Motor neuron (in vitro differentiated cells): Measurements from ENCODE around the gene ACSM3. TPM values are rescaled to one million over a fixed set of nuclear protein-coding genes. Genes with fewer than 3 reads are reported as not detected.

Source experiments
- ATAC-seq, 8 experiments: fragments of 200-7000 bp; cut with Tn5 transposase; replicated peaks in 6 of 8; 2 replicates each; pipeline ENCODE4 v1.8.0; 2021; ENCODE audit warnings: mild to moderate bottlenecking in 8 of 8, moderate library complexity in 8 of 8
- H3K27ac ChIP-seq, 2 donors: fragments of 250-450 bp; sonication (Bioruptor Pico); 2 replicates each; pipeline ENCODE4 v1.9.0; 2021; ENCODE audit warnings: antibody characterized with exemption in 2 of 2, mild to moderate bottlenecking in 2 of 2, moderate library complexity in 1 of 2
- H3K4me1 ChIP-seq, 2 donors: fragments of 250-450 bp; sonication (Bioruptor Pico); replicated peaks in 1 of 2; 2 replicates each; pipeline ENCODE4 v1.6.1; 2021; ENCODE audit warnings: antibody characterized with exemption in 2 of 2, mild to moderate bottlenecking in 2 of 2, moderate library complexity in 1 of 2
- H3K4me3 ChIP-seq, 5 donors: fragments of 250-450 bp; sonication (Bioruptor Pico); 2 replicates each; pipeline ENCODE4 v1.9.0; 2021; ENCODE audit warnings: antibody characterized with exemption in 5 of 5, mild to moderate bottlenecking in 5 of 5, moderate library complexity in 4 of 5
- WGBS, 10 experiments: fragments of 450-650 bp; shearing (Covaris generic); methylation state at CpG; one replicate each; pipeline ENCODE4 v1.0.0; 2022; 5-methylcytosine and 5-hydroxymethylcytosine counted together
- in situ Hi-C, 9 experiments: fragments of 400-800 bp; cut with MboI; loops; one replicate each; pipeline ENCODE4 v1.15.0; 2021; ENCODE audit warnings: low sequenced_read_pairs in 9 of 9, low pct_unique_long_range_greater_than_20kb in 2 of 9; ENCODE audit not compliant: unreplicated experiment in 9 of 9
- total RNA-seq, 8 experiments: library from RNA; unstranded; fragments of 300-600 nt; gene quantifications; 2 replicates each; pipeline versions ENCODE4 v1.2.3 to v1.2.4, GENCODE V29; 2022

ACSM3 gene
- total RNA-seq, 8 experiments from 2014 or later, result 0.23 to 4.5 (median 1.7) TPM

DNA sequence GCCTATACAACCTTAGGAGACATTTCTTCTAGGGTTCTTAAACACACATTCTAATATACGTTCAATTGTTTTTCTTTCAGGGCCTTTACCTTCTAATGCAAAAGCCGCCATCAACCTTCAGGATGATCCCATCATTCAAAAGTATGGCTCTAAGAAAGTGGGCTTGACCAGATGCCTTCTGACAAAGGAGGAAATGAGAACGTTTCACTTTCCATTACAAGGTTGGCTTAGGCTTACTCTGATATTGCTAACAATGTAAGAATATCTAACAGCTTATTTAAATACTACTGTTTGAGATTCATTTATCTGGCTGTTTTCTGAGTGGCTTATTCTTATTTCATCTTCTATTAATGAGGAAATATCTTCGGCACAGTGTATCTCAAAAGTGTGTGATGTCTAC is 57.9 kb downstream of the ACSM3 start:
- no peak for ATAC-seq
- no peak overlapping the region for H3K27ac ChIP-seq
- WGBS, 10 experiments, result 86 to 100% (median 94%) methylated on average over 2 to 4 of the region's 4 CpGs
- H3K4me3 ChIP-seq, result no peak overlapping the region
- in situ Hi-C loops, result loop anchor here in 1 of 9 experiments (25.0 kb wide), 1 partner anchor 466 kb away; the partner anchor contains the start of gene CRYM
- no peaks in the 10 kb centered on the region for H3K4me1 ChIP-seq

DNA sequence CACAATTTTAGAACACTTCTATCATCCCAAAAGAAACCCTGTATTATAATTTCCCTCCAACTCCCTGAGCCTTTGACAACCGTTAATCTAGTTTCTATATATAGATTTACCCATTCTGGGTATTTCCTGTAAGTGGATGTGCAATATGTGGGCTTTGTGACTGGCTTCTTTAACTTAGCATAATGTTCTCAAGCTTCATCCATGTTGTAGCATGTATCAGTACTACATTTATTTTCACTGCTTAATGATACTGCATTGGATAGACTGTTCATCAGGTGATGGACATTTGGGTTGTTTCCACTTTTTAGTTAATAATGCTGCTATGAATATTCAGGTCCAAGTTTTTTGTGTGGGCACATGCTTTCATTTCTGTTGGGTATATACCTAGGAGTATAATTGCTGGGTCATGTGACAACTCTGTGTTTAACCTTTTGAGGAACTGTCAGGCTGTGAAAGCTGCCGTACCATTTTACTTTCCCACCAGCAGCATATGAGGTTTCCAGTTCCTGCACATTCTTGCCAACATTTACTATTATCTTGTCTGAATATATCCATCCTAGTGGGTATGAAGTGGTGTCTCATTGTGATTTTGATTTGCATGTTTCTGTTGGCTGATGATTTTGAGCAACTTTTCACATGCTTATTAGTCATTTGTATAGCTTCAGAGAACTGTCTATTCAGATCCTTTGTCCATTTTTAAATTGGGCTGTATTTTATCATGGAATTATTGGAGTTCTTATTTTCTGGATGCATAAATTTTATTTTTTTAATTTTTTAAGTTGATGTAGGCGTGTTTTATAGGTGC is 58.9 kb downstream of the ACSM3 start:
- Histone ChIP-seq H3K27ac (no peak overlapping the region), H3K4me1 (no peaks in the 10 kb centered on the region), H3K4me3 (no peak overlapping the region)
- in situ Hi-C loops, result loop anchor here in 1 of 9 experiments (25.0 kb wide), 1 partner anchor 465 kb away; the partner anchor contains the start of gene CRYM
- ATAC-seq, result no peak
- WGBS, 10 experiments, result 78 to 100% (median 90%) methylated on average over 1 to 3 of the region's 3 CpGs

- WGBS, 10 experiments, result 71 to 100% (median 94%) methylated on average over 1 to 3 of the region's 3 CpGs
- Histone ChIP-seq H3K4me3 (no peak overlapping the region), H3K27ac (no peak overlapping the region), H3K4me1 (no peaks in the 10 kb centered on the region)
- in situ Hi-C loops, result no loop called here
- no peak for ATAC-seq
Measured at GRCh38 chr16:20826039-20826566, 62.3 kb downstream of the ACSM3 start.

- in situ Hi-C loops, result no loop called here
- H3K4me1 ChIP-seq, result no peaks in the 10 kb centered on the region
- no peak overlapping the region for H3K4me3 ChIP-seq
- H3K27ac ChIP-seq, result no peak overlapping the region
- WGBS, 10 experiments, result 67 to 89% (median 80%) methylated on average over 1 of the region's 1 CpG; no CpG with 5 or more reads in 5 of the 10 experiments
- ATAC-seq, result no peak
Measured at GRCh38 chr16:20829536-20829935, 65.7 kb downstream of the ACSM3 start.

DNA sequence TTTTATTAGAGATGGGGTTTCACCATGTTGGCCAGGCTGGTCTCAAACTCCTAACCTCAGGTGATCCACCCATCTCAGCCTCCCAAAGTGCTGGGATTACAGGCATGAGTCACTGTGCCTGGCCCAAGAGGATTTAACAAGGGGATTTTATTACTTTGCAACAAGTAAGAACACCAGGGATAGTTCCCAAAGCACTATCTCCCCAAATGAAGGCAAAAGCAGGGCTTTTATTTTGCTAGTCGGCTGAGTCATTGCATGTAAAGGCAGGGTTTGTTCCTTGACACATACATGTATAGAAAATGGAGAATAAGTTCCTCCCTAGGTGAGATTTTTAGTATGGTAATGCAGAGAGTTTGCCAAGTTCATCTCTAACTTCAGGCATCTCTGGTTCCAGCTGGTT is 66.6 kb downstream of the ACSM3 start:
- H3K27ac ChIP-seq, result no peak overlapping the region
- no peak for ATAC-seq
- WGBS, 10 experiments, result 0 to 100% (median 89%) methylated on average over 1 of the region's 1 CpG; no CpG with 5 or more reads in 7 of the 10 experiments
- H3K4me1 ChIP-seq, result no peaks in the 10 kb centered on the region
- H3K4me3 ChIP-seq, result no peak overlapping the region
- in situ Hi-C loops, result no loop called here

- no peak for ATAC-seq
- 28 to 100% (median 75%) methylated on average over 1 to 2 of the region's 2 CpGs; no CpG with 5 or more reads in 1 of the 10 experiments for WGBS, 10 experiments
- Histone ChIP-seq H3K27ac (no peak overlapping the region), H3K4me1 (no peaks in the 10 kb centered on the region), H3K4me3 (no peak overlapping the region)
- in situ Hi-C loops, result no loop called here
Measured at GRCh38 chr16:20833086-20833485, 69.3 kb downstream of the ACSM3 start.

- Histone ChIP-seq H3K4me1 (no peaks in the 10 kb centered on the region), H3K4me3 (no peak overlapping the region), H3K27ac (no peak overlapping the region)
- ATAC-seq, result no peak
- in situ Hi-C loops, result no loop called here
- 33 to 100% (median 79%) methylated on average over 1 of the region's 1 CpG; no CpG with 5 or more reads in 6 of the 10 experiments for WGBS, 10 experiments
Measured at GRCh38 chr16:20838240-20838639, 74.4 kb downstream of the ACSM3 start.

DNA sequence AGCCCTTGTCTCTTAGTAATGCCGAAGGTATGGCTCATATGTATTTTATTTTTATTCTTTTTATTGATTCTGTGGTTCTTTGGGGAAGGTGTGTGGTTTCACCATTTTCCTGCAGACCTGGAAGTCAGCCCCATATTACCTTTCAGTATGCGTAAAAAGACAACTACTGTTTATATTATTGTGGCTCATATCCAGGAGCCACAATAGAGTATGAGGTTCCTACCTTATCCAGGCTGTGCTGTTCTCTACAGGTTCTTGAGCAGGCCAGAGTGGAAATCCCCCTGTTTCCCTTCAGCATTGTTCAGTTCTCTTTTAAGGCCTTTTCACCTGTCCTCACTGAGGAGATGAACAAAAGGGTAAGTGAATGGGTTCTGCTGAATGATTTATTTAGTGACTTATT is 75.7 kb downstream of the ACSM3 start:
- H3K4me3 ChIP-seq, result no peak overlapping the region
- in situ Hi-C loops, result no loop called here
- no peak for ATAC-seq
- 85 to 100% (median 96%) methylated on average over 1 to 2 of the region's 2 CpGs; no CpG with 5 or more reads in 1 of the 10 experiments for WGBS, 10 experiments
- no peak overlapping the region for H3K27ac ChIP-seq
- H3K4me1 ChIP-seq, result no peaks in the 10 kb centered on the region

- WGBS, 10 experiments, result 13 to 100% (median 50%) methylated on average over 1 to 2 of the region's 2 CpGs; no CpG with 5 or more reads in 5 of the 10 experiments
- in situ Hi-C loops, result no loop called here
- Histone ChIP-seq H3K27ac (no peak overlapping the region), H3K4me1 (no peaks in the 10 kb centered on the region), H3K4me3 (no peak overlapping the region)
- no peak for ATAC-seq
Measured at GRCh38 chr16:20844054-20844453, 80.2 kb downstream of the ACSM3 start.

GRCh38 chr16:20844588-20844987 is 80.8 kb downstream of the ACSM3 start:
- Histone ChIP-seq H3K4me1 (no peaks in the 10 kb centered on the region), H3K27ac (no peak overlapping the region), H3K4me3 (no peak overlapping the region)
- ATAC-seq, result no peak
- 65 to 100% (median 82%) methylated on average over 1 to 3 of the region's 3 CpGs; no CpG with 5 or more reads in 1 of the 10 experiments for WGBS, 10 experiments
- in situ Hi-C loops, result no loop called here

DNA sequence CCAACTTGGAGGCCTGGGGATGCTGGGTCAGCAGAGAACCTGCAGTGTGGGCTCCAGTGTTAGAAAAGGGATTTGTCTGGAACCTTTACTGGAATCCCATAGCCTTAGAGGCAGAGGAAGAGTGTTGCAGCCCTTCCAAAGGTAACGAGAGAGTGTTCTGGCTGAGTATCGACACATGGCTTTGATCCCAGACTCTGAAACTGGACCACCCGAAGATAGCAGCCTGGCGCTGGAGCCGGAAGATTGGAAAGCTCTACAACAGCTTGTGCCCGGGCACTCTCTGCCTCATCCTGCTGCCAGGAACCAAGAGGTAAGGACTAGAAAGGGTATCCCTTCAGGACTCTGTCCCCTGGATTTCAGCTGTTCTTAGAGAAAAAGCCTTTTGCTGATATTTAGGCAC is 82.2 kb downstream of the ACSM3 start:
- ATAC-seq, result no peak
- in situ Hi-C loops, result no loop called here
- WGBS, 10 experiments, result 76 to 100% (median 94%) methylated on average over 1 to 4 of the region's 6 CpGs; no CpG with 5 or more reads in 4 of the 10 experiments
- Histone ChIP-seq H3K27ac (no peak overlapping the region), H3K4me3 (no peak overlapping the region), H3K4me1 (peaks cover 0 to 3% of the 10 kb centered on the region in 2 donors)

- in situ Hi-C loops, result no loop called here
- no peak for ATAC-seq
Measured at GRCh38 chr16:20846551-20846950, 82.7 kb downstream of the ACSM3 start.

More at GRCh38 chr16:20846551-20846950, 82.7 kb downstream of the ACSM3 start:
- H3K4me3 ChIP-seq, result no peak overlapping the region
- peaks cover 0 to 3% of the 10 kb centered on the region in 2 donors for H3K4me1 ChIP-seq
- no peak overlapping the region for H3K27ac ChIP-seq
